ENCODE data around the gene ZBTB44.
"Not testable (repeated sequence)": the region's sequence is repeated elsewhere in the genome, so short reads cannot be mapped to it uniquely, and the experiment has no call there.

GRCh38 chr11:130249929-130250328 lies 64.8 kb downstream of the ZBTB44 start:
- TF ChIP-seq CTCF (conservative IDR thresholded peaks at IDR 0.05); EZH2 (IDR thresholded peaks at IDR 0.05; ENCODE audit: low read depth): not testable (repeated sequence)

Measured in PC-9 (cell line).